Measurements from ENCODE around the gene SERPINB6.

DNA sequence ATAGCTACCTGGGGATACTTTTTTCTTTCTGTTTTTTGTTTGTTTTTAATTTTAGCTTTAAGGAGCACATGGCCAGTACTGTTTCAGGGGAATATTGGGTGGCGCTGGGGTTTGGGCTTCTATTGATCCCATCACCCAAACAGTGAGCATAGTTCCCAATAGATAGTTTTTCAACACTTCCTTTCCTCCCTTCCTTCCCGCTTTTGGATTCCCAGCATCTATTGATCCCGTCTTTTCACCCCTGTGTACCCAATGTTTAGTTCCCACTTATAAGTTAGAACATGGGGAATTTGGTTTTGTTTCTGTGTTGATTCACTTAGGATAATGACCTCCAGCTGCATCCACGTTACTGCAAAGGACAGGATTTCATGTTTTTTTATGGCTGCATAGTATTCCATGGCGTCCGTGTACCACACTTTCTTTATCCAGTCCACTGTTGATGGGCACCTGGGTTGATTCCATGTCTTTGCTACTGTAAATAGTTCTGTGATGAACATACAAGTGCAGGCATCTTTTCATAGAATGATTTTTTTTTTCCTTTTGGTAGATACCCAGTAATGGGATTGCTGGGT, 48.5 kb upstream of the SERPINB6 start:
- TF ChIP-seq, protein P1, sequence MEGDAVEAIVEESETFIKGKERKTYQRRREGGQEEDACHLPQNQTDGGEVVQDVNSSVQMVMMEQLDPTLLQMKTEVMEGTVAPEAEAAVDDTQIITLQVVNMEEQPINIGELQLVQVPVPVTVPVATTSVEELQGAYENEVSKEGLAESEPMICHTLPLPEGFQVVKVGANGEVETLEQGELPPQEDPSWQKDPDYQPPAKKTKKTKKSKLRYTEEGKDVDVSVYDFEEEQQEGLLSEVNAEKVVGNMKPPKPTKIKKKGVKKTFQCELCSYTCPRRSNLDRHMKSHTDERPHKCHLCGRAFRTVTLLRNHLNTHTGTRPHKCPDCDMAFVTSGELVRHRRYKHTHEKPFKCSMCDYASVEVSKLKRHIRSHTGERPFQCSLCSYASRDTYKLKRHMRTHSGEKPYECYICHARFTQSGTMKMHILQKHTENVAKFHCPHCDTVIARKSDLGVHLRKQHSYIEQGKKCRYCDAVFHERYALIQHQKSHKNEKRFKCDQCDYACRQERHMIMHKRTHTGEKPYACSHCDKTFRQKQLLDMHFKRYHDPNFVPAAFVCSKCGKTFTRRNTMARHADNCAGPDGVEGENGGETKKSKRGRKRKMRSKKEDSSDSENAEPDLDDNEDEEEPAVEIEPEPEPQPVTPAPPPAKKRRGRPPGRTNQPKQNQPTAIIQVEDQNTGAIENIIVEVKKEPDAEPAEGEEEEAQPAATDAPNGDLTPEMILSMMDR (IDR thresholded peaks at IDR 0.05) = no peak
- TF ChIP-seq POLR2A (IDR thresholded peaks at IDR 0.05) = no peak
- TF ChIP-seq EP300 (IDR thresholded peaks at IDR 0.05) = no peak
- TF ChIP-seq POLR2AphosphoS5 (IDR thresholded peaks at IDR 0.05) = no peak

Data from stomach (tissue), 4 donors.